PFSK-1 (cell line): ENCODE data around the gene ID1.

Experiments used
- POLR2AphosphoS5 ChIP-seq: IDR thresholded peaks from 2 replicates; pipeline ENCODE4 v1.6.1; 2012; ENCODE audit warnings: low read depth, mild to moderate bottlenecking, control low read depth, low read length, moderate library complexity
- REST ChIP-seq, 2 experiments: IDR thresholded peaks; 2 replicates each; pipeline versions ENCODE4 v1.6.1 to v1.8.0; 2011 to 2012; ENCODE audit warnings: low read depth in 2 of 2, low read length in 2 of 2, control low read depth in 1 of 2, inconsistent platforms in 1 of 2, mild to moderate bottlenecking in 1 of 2, moderate library complexity in 1 of 2; ENCODE audit not compliant: insufficient read depth in 1 of 2
- TAF1 ChIP-seq: IDR thresholded peaks from 2 replicates; pipeline ENCODE4 v1.6.1; 2012; ENCODE audit warnings: low read length, control low read depth, borderline replicate concordance; ENCODE audit not compliant: insufficient read depth

GRCh38 chr20:31615416-31615815, 10.3 kb downstream of the ID1 start:
- TF ChIP-seq REST (IDR thresholded peaks at IDR 0.05; ENCODE audit: insufficient read depth in 1 of 2, low read depth in 2 of 2, low read length in 2 of 2), result no peak
- TF ChIP-seq TAF1, result no peak
- no peak for TF ChIP-seq POLR2AphosphoS5
